SK-N-SH (cell line): ENCODE data around the gene IL2RA. TPM values are rescaled to one million over a fixed set of nuclear protein-coding genes. Genes with fewer than 3 reads are reported as not detected.

ENCODE experiments used
- CTCF ChIA-PET: fragments of 300-600, 350-600 bp; formaldehyde crosslinking; extraction: SDS; loops from one replicate; lab custom pipeline; 2021; lab: Yijun Ruan, JAX
- POLR2A ChIA-PET: fragments of 350-600 bp; sonication (Branson Sonifier 250); formaldehyde crosslinking; extraction: SDS; loops from one replicate; lab custom pipeline; 2020; ENCODE audit warnings: antibody characterized with exemption, inconsistent platforms; lab: Yijun Ruan, JAX
- DNase-seq: peaks from one replicate; pipeline ENCODE4 v3.0.0; 2012
- H2AFZ ChIP-seq: fragments of 200-600 bp; sonication (generic); 2 replicates; pipeline ENCODE4 v1.8.1; 2016; ENCODE audit warnings: antibody characterized with exemption, mild to moderate bottlenecking, low read depth
- H3F3A ChIP-seq: fragments of 200-600 bp; sonication (generic); replicated peaks from 2 replicates; pipeline ENCODE3; 2016; ENCODE audit warnings: antibody characterized with exemption, mild to moderate bottlenecking; ENCODE audit not compliant: insufficient read depth
- H3K27ac ChIP-seq, 2 experiments: fragments of 200-500 bp in 1 of 2; fragments of 200-600 bp in 1 of 2; sonication (Bioruptor generic) in 1 of 2; sonication (generic), shearing (Covaris generic) in 1 of 2; 2 replicates each; pipeline versions ENCODE4 v1.5.1 to v1.6.1; 2014 to 2016; ENCODE audit warnings: low read depth in 2 of 2, inconsistent platforms in 1 of 2, low read length in 1 of 2, mild to moderate bottlenecking in 1 of 2, mixed read lengths in 1 of 2
- H3K27me3 ChIP-seq: fragments of 200-600 bp; sonication (generic), shearing (Covaris generic); 2 replicates; pipeline ENCODE4 v1.6.1; 2016; ENCODE audit warnings: mixed run types; ENCODE audit not compliant: insufficient read depth
- H3K36me3 ChIP-seq, 2 experiments: fragments of 200-500 bp in 1 of 2; fragments of 200-600 bp in 1 of 2; sonication (Bioruptor generic) in 1 of 2; sonication (generic) in 1 of 2; replicated peaks in 1 of 2; 2 replicates each; pipeline versions ENCODE3 to v1.5.1; 2014 to 2016; ENCODE audit warnings: low read length in 1 of 2, mild to moderate bottlenecking in 1 of 2; ENCODE audit not compliant: insufficient read depth in 2 of 2, control insufficient read depth in 1 of 2
- H3K4me1 ChIP-seq, 2 experiments: fragments of 200-500 bp in 1 of 2; fragments of 200-600 bp in 1 of 2; sonication (Bioruptor generic) in 1 of 2; sonication (generic), shearing (Covaris generic) in 1 of 2; 2 replicates each; pipeline versions ENCODE4 v1.5.1 to v1.6.1; 2014 to 2016; ENCODE audit warnings: low read depth in 1 of 2, low read length in 1 of 2, mixed run types in 1 of 2; ENCODE audit not compliant: insufficient read depth in 2 of 2, control insufficient read depth in 1 of 2
- H3K4me2 ChIP-seq: fragments of 200-600 bp; sonication (generic), shearing (Covaris generic); 2 replicates; pipeline ENCODE4 v1.6.1; 2017; ENCODE audit warnings: mixed run types
- H3K4me3 ChIP-seq, 2 experiments: fragments of 200-500 bp in 1 of 2; fragments of 200-600 bp in 1 of 2; sonication (Bioruptor generic) in 1 of 2; sonication (generic), shearing (Covaris generic) in 1 of 2; 2 replicates each; pipeline versions ENCODE4 v1.5.1 to v1.8.1; 2014 to 2016; ENCODE audit warnings: low read depth in 2 of 2, inconsistent platforms in 1 of 2, low read length in 1 of 2, mild to moderate bottlenecking in 1 of 2, mixed read lengths in 1 of 2, moderate library complexity in 1 of 2
- H3K79me2 ChIP-seq: fragments of 200-600 bp; sonication (generic); 2 replicates; pipeline ENCODE4 v1.8.1; 2017; ENCODE audit warnings: mild to moderate bottlenecking; ENCODE audit not compliant: insufficient read depth
- H3K9ac ChIP-seq: fragments of 200-600 bp; sonication (generic); 2 replicates; pipeline ENCODE4 v1.6.1; 2017; ENCODE audit warnings: mixed run types
- H3K9me2 ChIP-seq: fragments of 200-600 bp; sonication (generic); 2 replicates; pipeline ENCODE4 v1.6.1; 2017; ENCODE audit warnings: mixed run types
- H3K9me3 ChIP-seq: fragments of 200-600 bp; sonication (generic); 2 replicates; pipeline ENCODE4 v1.6.1; 2017; ENCODE audit warnings: mixed run types, mild to moderate bottlenecking, moderate library complexity
- H4K20me1 ChIP-seq: fragments of 200-600 bp; sonication (generic); 2 replicates; pipeline ENCODE4 v1.6.1; 2017; ENCODE audit warnings: mild to moderate bottlenecking, mixed run types; ENCODE audit not compliant: insufficient read depth
- CHD2 ChIP-seq: fragments of 150-350 bp; IDR thresholded peaks from 2 replicates; pipeline ENCODE4 v1.6.1; 2018; ENCODE audit warnings: low read length; ENCODE audit not compliant: partially characterized antibody
- EZH2phosphoT487 ChIP-seq: fragments of 200-600 bp; sonication (generic); IDR thresholded peaks from 2 replicates; pipeline ENCODE4 v1.6.1; 2017; ENCODE audit warnings: low read depth, mixed run types, mild to moderate bottlenecking, antibody characterized with exemption, moderate library complexity, borderline replicate concordance
- FOSL2 ChIP-seq: IDR thresholded peaks from 2 replicates; pipeline ENCODE4 v1.4.0; 2012; ENCODE audit warnings: low read depth, mild to moderate bottlenecking, moderate library complexity, borderline replicate concordance
- FOXM1 ChIP-seq: IDR thresholded peaks from 2 replicates; pipeline ENCODE4 v1.4.0; 2012; ENCODE audit warnings: low read depth, mild to moderate bottlenecking
- JUND ChIP-seq: IDR thresholded peaks from 2 replicates; pipeline ENCODE4 v1.4.0; 2012
- MAX ChIP-seq: IDR thresholded peaks from 2 replicates; pipeline ENCODE4 v1.4.0; 2012; ENCODE audit warnings: low read depth
- MEF2A ChIP-seq: IDR thresholded peaks from 2 replicates; pipeline ENCODE4 v1.4.0; 2012; ENCODE audit warnings: low read depth, borderline replicate concordance
- MXI1 ChIP-seq: IDR thresholded peaks from 2 replicates; pipeline ENCODE4 v1.6.1; 2012; ENCODE audit warnings: mild to moderate bottlenecking, low read depth, low read length, improper control_type of control experiment
- POLR2AphosphoS5 ChIP-seq: IDR thresholded peaks from 2 replicates; pipeline ENCODE4 v1.6.1; 2012; ENCODE audit warnings: low read depth, low read length
- RCOR1 ChIP-seq: fragments of 150-350 bp; IDR thresholded peaks from 2 replicates; pipeline ENCODE4 v1.6.1; 2017; ENCODE audit warnings: antibody characterized with exemption, low read length
- RXRA ChIP-seq: IDR thresholded peaks from 2 replicates; pipeline ENCODE4 v1.4.0; 2012; ENCODE audit warnings: low read depth, mild to moderate bottlenecking, borderline replicate concordance
- SIN3A ChIP-seq: IDR thresholded peaks from 2 replicates; pipeline ENCODE4 v1.6.1; 2012; ENCODE audit warnings: low read depth, mild to moderate bottlenecking, low read length, moderate library complexity, borderline replicate concordance
- SMC3 ChIP-seq: IDR thresholded peaks from 2 replicates; pipeline ENCODE4 v1.6.1; 2012; ENCODE audit warnings: low read depth, low read length, improper control_type of control experiment
- TCF12 ChIP-seq: IDR thresholded peaks from 2 replicates; pipeline ENCODE4 v1.4.0; 2012
- TEAD4 ChIP-seq: IDR thresholded peaks from 2 replicates; pipeline ENCODE4 v1.4.0; 2012; ENCODE audit warnings: mild to moderate bottlenecking, borderline replicate concordance; ENCODE audit not compliant: insufficient read depth
- USF1 ChIP-seq: IDR thresholded peaks from 2 replicates; pipeline ENCODE4 v1.4.0; 2012; ENCODE audit warnings: low read depth, borderline replicate concordance
- YY1 ChIP-seq: IDR thresholded peaks from 2 replicates; pipeline ENCODE4 v1.4.0; 2012; ENCODE audit warnings: low read depth, mild to moderate bottlenecking
- WGBS: methylation state at CpG from one replicate; pipeline ENCODE4 v1.1.6; 2017; ENCODE audit warnings: low lambda C conversion rate; 5-methylcytosine and 5-hydroxymethylcytosine counted together
- polyA plus RNA-seq, 3 experiments: library from polyadenylated mRNA; depleted of rRNA; stranded (reverse); fragments of >200 nt; gene quantifications; 2 replicates each; pipeline ENCODE4 v1.2.3, GENCODE V29; 2012
- TF ChIP-seq, protein P1 (sequence below): fragments of 200-600 bp; sonication (generic); IDR thresholded peaks from 2 replicates; pipeline ENCODE4 v1.6.1; 2017; ENCODE audit warnings: antibody characterized with exemption, mild to moderate bottlenecking, moderate library complexity
- TF ChIP-seq, protein P2 (sequence below): fragments of 150-350 bp; IDR thresholded peaks from 2 replicates; pipeline ENCODE4 v1.6.1; 2017; ENCODE audit warnings: antibody characterized with exemption, low read length, low read depth, borderline replicate concordance
- TF ChIP-seq, protein P3 (sequence below): IDR thresholded peaks from 2 replicates; pipeline ENCODE4 v1.4.0; 2012; ENCODE audit warnings: low read depth, borderline replicate concordance

Gene IL2RA
- polyA plus RNA-seq, 1 of the 3 experiments (the other 2 are of a cell fraction) = not detected

DNA sequence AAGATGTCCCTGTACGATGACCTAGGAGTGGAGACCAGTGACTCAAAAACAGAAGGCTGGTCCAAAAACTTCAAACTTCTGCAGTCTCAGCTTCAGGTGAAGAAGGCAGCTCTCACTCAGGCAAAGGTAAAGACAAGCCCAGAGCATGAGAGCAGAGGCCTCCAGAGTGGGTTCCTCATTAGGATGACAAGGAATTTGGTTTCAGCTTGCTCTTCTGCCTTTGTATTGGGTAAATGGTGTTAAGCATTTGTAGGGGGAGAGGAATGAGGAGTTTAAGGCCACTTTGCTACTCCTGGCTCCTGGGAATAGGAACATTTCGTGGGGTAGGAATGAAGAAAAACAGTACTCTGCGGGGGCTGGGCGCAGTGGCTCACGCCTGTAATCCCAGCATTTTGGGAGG, 34.9 kb upstream of the IL2RA start:
- Histone ChIP-seq H3K9ac (no peak overlapping the region), H3K4me3 (no peak overlapping the region), H3K9me2 (no peaks in the 10 kb centered on the region), H3K9me3 (no peaks in the 10 kb centered on the region), H3K36me3 (peaks cover 39 to 40% of the 10 kb centered on the region in 2 experiments), H3K4me2 (no peak overlapping the region), H2AFZ (no peak overlapping the region), H3K27me3 (no peaks in the 10 kb centered on the region), H3K27ac (no peak overlapping the region), H3F3A (peaks cover 5% of the 10 kb centered on the region), H3K79me2 (peaks cover 91% of the 10 kb centered on the region), H3K4me1 (peaks cover 0 to 2% of the 10 kb centered on the region in 2 experiments; a peak in 1 of 4 replicates), H4K20me1 (peaks cover 53% of the 10 kb centered on the region)
- ChIA-PET POLR2A (interaction anchor here (0.6 kb wide), 1 partner anchor 40 kb away, joined by 4 read pairs; no protein-coding TSS in a partner anchor), CTCF (interaction anchor here (1.5 to 1.8 kb wide), 4 partner anchors 10 to 306 kb away, joined by 3 to 8 read pairs (median 4); no protein-coding TSS in a partner anchor)
- WGBS = 92% methylated on average over 5 of the region's 5 CpGs
- no peak for DNase-seq
- TF ChIP-seq TCF12 (no peak), RCOR1 (no peak), JUND (no peak), FOXM1 (no peak), POLR2AphosphoS5 (no peak), SIN3A (no peak), SMC3 (no peak), RXRA (no peak), CHD2 (no peak), FOSL2 (no peak), MXI1 (no peak)
- TF ChIP-seq, protein P1, sequence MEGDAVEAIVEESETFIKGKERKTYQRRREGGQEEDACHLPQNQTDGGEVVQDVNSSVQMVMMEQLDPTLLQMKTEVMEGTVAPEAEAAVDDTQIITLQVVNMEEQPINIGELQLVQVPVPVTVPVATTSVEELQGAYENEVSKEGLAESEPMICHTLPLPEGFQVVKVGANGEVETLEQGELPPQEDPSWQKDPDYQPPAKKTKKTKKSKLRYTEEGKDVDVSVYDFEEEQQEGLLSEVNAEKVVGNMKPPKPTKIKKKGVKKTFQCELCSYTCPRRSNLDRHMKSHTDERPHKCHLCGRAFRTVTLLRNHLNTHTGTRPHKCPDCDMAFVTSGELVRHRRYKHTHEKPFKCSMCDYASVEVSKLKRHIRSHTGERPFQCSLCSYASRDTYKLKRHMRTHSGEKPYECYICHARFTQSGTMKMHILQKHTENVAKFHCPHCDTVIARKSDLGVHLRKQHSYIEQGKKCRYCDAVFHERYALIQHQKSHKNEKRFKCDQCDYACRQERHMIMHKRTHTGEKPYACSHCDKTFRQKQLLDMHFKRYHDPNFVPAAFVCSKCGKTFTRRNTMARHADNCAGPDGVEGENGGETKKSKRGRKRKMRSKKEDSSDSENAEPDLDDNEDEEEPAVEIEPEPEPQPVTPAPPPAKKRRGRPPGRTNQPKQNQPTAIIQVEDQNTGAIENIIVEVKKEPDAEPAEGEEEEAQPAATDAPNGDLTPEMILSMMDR = no peak
- TF ChIP-seq, protein P2, sequence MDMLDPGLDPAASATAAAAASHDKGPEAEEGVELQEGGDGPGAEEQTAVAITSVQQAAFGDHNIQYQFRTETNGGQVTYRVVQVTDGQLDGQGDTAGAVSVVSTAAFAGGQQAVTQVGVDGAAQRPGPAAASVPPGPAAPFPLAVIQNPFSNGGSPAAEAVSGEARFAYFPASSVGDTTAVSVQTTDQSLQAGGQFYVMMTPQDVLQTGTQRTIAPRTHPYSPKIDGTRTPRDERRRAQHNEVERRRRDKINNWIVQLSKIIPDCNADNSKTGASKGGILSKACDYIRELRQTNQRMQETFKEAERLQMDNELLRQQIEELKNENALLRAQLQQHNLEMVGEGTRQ = no peak

DNA sequence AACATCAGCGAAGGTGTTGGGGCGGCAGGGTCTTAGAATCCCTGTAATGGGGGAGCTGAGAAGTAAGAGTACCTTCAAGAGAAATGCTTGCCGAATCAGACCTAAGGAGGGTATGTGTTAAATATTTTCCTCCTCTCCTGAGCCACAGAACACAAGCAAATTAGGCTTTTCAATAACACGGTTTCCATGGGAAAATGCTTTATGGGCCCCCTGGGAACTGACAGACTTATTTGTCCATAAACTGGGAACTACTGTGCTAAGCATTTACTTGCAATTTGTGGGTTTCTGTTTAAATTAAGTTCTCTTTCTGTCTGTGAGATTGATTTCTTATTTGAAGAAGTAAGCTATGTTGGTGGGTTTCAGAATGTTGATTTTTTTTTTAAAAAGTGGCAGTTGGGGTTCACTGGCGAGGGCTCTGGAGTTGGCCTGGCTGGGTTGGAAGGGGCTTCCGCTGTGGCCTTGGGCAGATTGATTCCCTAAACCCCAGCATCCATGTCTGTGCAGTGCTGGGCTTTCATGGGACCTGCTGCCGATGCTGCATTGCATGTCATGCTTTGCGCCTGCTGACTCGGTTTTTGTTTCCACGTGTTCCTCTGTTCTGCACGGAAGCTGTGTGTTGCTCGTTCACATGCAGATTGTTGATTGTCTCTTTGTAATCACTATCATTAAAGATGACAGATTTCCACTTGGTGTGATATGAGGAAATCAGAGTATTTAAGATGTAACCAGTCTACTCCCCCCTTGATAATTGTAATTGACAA, 33.8 kb upstream of the IL2RA start:
- Histone ChIP-seq H3K27me3 (no peaks in the 10 kb centered on the region), H3K27ac (no peak overlapping the region), H3K9ac (no peak overlapping the region), H3K9me3 (no peaks in the 10 kb centered on the region), H3F3A (peaks cover 5% of the 10 kb centered on the region), H3K4me2 (no peak overlapping the region), H3K79me2 (peaks cover 98% of the 10 kb centered on the region), H3K4me1 (peaks cover 0 to 8% of the 10 kb centered on the region in 2 experiments; a peak in 3 of 4 replicates), H3K9me2 (no peaks in the 10 kb centered on the region), H4K20me1 (peaks cover 64% of the 10 kb centered on the region), H3K4me3 (no peak overlapping the region), H2AFZ (no peak overlapping the region), H3K36me3 (peaks cover 29 to 32% of the 10 kb centered on the region in 2 experiments)
- 98% methylated on average over 12 of the region's 12 CpGs for WGBS
- POLR2A ChIA-PET = interaction anchor here (0.6 kb wide), 1 partner anchor 41 kb away, joined by 4 read pairs; no protein-coding TSS in a partner anchor
- CTCF ChIA-PET = interaction anchor here (1.0 to 1.8 kb wide), 6 partner anchors 9 to 307 kb away, joined by 3 to 8 read pairs (median 4); no protein-coding TSS in a partner anchor
- no peak for DNase-seq
- TF ChIP-seq RCOR1 (no peak), MXI1 (no peak), MEF2A (no peak), JUND (no peak), YY1 (no peak), USF1 (no peak), MAX (no peak), SIN3A (no peak), TEAD4 (no peak), CHD2 (no peak), EZH2phosphoT487 (no peak)
- TF ChIP-seq, protein P3, sequence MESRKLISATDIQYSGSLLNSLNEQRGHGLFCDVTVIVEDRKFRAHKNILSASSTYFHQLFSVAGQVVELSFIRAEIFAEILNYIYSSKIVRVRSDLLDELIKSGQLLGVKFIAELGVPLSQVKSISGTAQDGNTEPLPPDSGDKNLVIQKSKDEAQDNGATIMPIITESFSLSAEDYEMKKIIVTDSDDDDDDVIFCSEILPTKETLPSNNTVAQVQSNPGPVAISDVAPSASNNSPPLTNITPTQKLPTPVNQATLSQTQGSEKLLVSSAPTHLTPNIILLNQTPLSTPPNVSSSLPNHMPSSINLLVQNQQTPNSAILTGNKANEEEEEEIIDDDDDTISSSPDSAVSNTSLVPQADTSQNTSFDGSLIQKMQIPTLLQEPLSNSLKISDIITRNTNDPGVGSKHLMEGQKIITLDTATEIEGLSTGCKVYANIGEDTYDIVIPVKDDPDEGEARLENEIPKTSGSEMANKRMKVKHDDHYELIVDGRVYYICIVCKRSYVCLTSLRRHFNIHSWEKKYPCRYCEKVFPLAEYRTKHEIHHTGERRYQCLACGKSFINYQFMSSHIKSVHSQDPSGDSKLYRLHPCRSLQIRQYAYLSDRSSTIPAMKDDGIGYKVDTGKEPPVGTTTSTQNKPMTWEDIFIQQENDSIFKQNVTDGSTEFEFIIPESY = no peak
